HPDE6-E6E7 (cell line): ENCODE data around the gene ATL1.
"Not testable (repeated sequence)": the region's sequence is repeated elsewhere in the genome, so short reads cannot be mapped to it uniquely, and the experiment has no call there.

Source experiments
- DNase-seq: peaks from one replicate; pipeline ENCODE4 v3.0.0; 2011; ENCODE audit warnings: missing footprints; ENCODE audit errors: extremely low spot score

The ATL1 gene

DNA sequence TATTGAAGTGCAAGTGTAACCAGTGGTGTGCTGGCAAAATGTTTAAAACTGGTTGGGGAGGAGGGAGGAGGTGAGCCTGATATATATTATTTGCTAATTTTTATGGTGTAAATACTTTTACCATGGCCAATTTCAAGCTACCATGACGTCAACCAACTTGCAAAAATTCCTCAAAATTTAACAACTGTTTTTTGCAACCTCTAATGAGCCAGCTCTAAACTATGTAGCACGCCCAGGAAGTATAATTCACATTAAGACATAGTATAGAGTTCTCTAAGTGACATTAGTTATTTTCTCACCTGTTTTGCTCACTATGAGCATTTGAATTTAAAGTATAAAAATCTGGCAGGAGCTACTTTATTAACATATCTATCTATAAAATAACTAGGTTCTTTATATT, 41.4 kb downstream of the ATL1 start:
- DNase-seq: no peak

DNA sequence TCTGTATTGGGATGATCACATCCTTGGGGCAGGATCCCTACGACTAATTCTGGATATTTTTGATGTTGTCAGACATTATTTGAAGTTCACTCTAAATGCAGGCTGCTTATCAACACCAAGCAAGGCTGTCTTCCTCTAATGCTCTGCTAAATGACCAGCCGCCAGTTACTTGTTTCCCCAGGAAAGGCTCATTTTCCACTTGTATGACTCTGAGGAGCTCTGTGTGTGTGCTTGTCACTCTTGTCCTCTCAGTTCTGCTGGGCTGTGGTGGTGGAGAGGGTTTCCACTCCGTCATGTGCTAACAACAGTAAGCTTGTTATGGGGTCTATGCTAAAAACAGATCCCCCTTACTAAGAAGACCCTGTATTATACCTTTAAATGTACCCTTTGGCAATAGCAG, 42.1 kb downstream of the ATL1 start:
- DNase-seq: no peak

DNA sequence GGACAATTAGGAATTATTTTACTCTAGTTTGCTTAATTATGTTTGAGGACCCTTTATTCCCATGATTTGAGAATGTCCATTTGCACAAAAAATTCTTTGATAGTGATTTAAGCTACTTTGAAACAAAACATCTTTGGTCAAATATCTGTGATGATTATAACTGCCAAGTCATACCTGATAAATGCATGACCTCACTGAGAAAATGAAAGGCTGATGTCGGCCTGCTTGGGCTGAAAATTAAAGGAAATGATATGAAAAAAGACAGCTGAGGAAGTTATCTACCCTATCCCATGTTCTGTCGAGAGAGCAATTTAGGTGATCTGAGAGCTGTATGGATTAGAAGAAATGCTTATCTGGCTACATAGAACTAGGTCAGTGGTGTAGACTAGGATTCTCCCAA, 43.6 kb downstream of the ATL1 start:
- no peak for DNase-seq

DNA sequence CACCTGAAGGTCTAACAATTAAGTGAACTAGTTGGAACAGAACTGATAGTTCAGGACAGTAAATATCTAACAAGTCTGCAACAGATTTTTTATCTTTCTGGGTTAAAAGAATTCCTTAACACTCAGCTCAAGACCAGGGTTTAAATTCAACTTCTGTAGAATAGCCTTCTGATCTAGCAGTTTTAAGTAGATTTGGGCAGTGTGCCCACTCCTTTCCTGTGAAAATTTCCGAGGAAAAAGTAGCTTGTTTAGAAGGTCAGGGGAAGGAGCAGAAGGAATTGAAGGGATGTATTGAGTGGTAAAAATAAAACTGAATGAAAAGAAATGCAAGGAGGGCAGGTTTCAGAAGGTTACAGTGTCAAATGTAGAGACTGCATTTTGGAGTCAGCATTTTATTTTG, 45.8 kb downstream of the ATL1 start:
- DNase-seq: no peak

DNA sequence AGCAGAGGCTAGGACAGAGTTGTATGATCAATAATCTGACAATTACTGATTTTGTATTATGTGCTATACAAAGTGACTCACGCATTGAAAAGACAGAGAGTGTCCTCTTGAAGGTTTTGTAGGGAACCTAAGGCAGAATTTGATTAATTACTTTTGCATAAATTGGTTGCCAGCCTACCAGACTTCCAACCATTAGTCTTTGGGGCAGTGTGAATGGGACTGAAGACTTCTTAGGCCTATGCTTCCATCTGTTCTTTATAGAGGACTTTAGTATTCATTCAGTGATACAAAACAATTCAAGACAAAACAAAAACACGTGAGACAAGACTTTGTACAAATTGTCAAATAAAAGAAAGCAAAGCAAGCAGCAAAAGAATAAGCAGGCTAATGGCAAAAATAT, 46.5 kb downstream of the ATL1 start:
- DNase-seq: no peak

DNA sequence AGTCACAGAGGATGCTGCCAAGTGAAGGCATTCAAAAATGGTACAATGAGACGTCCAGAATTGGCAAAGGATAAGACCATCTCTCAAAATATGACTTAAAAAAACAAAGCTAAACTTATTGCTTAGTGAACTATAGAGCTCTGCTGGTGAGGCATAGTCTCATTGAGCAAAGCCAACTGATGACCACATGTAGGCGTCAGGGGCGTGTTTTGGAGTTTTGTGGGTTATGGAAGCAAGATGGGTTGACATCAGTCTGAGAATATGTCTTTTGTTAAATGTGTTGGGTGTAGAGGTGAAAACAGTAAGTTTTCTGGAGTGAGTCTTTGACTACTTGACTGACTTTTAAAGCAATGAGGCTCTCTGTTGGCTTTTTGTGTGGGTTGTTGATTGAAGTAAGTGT, 47.2 kb downstream of the ATL1 start:
- no peak for DNase-seq

DNA sequence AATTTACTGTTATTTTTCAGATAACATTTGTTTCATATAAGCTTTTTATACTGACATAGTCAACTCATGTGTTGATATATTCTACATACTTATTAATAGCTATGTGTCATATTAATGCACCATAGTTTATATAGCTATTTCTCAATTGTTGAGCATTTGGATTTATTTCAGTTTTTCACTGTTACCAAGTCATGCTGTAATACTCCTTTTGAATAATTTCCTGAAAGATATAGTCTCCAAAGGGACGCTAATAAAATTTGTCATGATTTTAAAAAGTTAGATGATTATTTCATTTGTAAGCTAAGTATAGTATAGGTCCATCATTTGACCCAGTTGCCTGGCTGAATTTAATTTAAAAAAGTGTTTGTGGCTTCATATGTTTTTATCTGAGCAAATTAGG, 47.8 kb downstream of the ATL1 start:
- no peak for DNase-seq

DNA sequence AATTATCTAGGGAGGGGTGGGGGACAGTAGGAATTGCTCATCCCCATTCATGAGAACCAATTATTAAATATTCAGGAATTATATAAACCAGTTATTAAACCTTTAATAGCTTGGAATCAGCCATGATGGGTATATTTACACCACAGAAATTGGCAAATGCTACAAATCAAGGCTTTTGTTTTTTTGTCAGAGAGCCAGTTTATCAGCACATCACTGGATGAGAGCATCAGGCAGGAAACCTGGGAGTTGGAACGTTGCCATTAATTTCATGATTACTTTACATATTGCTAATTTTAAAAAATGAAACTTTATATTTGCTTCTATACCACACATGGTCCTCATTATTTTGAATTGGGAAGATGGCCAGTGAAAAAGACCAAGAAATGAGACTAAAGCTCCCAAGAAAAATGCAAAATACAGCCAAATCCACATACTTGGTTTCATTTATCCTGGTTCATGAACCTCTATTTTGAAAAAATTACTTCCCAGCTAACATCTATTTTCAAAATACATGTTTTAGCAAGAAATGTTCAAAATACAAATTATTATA, 48.4 kb downstream of the ATL1 start:
- no peak for DNase-seq

DNA sequence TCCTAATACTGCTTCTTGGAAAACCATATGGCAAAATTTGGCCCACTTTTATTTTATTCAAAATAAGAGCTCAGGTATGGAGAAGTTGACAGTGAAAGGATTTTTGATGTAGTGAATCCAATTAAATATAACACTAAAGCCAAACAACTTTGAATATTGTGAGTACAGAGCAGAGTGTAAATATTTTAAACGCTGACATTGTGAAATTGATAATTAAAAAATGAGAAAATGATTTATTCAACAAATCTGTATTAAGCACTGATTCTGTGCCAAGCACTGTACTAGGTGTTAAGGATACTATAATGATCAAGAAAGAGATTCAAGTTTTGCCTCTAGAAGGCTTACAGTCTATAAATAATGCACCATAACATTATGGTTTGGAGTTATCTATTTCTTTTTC, 50.5 kb downstream of the ATL1 start:
- DNase-seq: no peak

DNA sequence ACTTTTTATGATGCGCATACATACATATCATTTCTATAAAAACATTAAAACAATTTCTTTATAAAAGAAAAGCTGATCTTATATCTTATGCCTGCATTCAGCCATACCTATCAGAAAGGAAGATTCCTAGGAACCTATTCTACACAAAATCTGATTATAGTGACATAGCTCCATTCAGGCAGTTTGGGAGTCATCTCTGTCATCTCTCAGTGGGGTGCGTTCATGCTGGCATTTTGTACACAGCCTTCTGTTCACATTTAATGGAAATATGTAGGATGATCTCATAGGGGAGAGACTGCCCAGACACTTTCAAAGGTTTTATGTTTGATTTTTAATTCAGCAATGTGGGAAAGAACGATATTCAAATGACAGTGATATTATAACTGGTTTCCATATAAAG, 52.9 kb downstream of the ATL1 start:
- no peak for DNase-seq

DNA sequence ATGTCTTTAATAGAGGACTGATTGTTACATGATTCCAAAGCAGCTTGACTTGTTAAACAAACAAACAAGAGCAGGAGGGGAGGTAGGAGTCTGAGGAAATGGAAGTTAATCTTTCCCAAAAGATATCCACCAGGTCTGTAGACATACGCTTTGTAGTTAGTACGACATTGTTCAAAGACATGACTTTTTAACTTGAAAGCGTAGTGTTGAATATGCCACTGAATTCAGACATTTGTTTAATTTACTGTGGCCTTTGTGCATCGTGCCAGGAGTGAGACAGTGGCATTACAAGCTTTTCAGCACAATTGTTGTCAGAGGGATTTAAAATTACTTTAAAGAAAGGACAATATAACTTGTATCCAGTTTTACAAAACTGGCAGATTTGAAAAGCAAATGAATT, 55.1 kb downstream of the ATL1 start:
- DNase-seq: no peak

DNA sequence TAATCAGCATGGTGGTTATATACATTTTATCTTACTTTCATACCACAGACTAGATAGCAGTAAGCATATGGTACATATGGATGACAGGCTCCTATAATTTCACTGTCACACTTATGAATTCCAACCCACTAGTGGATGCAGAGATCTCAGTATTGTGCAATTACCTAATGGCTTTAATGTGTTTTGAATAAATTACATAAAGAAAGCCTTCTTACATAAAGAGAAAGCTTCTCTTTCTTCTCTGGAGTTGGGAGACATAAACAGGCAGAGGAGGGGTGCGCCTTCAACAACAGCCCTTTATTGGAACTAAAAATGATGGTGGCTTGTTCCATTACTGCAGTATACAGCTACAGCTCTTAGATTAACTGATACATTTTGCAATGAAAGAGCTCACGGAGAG, 55.6 kb downstream of the ATL1 start:
- DNase-seq: no peak

DNA sequence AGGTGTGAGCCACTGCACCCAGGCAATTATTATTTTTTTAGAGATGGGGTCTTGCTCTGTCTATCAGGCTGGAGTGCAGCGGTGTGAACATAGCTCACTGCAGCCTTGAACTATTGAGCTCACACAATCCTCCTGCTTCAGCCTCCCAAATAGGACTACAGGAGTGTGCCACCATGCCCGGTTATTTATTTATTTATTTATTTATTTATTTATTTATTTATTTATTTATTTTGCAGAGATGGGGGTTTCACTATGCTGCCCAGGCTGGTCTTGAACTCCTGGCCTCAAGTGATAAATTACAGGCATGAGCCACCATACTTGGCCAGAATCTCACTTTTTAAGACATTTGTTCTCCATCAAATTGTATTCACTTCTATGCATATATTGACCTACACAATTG, 56.3 kb downstream of the ATL1 start:
- no peak for DNase-seq

DNA sequence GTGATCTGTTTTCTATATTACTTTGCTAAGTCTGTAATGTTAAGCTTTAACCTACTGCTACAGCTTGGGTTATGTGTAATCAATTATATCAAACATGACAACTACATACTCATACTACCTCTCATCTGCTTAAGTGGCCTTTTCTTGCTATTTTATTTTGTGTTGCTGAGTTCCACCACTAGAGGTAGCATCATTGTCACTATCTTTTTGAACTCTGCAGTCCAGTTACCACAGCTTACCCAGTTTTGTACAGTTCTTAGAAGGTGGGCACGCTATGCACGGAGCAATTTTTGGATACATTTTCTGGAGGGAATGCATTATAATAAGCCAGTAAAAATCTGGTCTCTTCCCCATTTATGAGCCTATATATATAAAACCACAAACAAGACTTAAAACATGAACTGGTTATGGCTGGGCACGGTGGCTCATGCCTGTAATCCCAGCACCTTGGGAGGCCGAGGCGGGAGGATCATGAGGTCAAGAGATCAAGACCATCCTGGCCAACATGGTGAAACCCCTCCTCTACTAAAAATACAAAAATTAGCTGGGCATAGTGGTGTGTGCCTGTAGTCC, 59.7 kb downstream of the ATL1 start:
- DNase-seq: peak; percentile 13

DNA sequence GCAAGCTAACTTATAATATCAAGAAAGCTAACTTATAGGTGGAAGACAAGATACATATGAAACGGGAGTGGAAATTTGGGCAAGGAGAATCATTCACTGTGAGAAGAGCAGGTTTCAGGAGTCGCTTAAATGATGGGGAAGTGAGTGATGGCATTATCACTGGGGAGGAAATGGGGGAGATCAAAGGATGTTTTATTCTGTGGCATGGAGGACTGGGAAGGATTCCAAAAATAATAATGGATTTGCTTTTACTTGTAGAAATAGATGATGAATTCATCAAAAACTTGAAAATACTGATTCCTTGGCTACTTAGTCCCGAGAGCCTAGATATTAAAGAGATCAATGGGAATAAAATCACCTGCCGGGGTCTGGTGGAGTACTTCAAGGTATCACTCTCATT, 60.4 kb downstream of the ATL1 start:
- no peak for DNase-seq

DNA sequence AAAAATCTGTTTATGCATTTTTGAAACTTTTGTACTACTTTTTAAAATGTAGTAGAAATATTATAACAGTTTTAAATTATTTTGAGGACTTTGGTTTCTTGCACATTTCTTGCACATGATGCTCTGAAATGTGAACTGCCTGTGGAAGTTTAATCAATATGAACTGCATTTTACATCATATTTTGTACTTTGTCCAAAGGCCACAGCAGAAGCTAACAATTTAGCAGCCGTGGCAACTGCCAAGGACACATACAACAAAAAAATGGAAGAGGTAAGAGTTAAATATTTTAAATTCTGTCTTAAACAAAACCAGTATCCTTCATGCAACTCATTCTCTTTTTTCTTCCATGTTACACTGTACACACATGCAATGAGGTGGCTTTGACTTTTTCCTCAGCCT, 63.0 kb downstream of the ATL1 start:
- DNase-seq: no peak

DNA sequence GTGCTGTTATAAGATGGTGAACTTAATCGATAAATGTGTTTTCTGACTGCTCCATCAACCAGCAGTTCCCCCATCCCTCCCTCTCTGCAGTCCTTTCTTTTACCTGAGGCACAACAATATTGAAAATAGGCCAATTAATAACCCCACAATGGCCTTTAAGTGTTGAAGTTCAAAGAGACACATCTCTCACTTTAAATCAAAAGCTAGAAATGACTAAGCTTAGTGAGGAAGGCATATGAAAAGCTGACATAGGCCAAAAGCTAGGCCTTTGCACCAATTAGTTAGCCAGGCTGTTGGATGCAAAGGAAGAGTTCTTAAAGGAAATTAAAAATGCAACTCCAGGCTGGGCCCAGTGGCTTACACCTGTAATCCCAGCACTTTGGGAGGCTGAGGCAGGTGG, 64.5 kb downstream of the ATL1 start:
- no peak for DNase-seq

DNA sequence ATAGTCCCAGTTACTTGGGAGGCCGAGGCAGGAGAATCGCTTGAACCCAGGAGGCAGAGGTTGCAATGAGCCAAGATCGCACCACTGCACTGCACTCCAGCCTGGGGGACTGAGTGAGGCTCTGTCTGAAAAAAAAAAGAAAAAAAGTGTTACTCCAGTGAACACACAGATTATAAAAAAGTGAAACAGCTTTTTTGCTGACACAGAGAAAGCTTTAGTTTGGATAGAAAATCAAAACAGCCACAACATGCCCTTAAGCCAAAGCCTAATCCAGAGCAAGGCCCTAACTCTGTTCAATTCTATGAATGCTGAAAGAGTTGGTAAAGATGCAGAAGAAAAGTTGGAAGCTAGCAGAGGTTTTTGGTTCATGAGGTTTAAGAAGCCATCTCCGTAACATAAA, 65.0 kb downstream of the ATL1 start:
- DNase-seq: not testable (repeated sequence)

DNA sequence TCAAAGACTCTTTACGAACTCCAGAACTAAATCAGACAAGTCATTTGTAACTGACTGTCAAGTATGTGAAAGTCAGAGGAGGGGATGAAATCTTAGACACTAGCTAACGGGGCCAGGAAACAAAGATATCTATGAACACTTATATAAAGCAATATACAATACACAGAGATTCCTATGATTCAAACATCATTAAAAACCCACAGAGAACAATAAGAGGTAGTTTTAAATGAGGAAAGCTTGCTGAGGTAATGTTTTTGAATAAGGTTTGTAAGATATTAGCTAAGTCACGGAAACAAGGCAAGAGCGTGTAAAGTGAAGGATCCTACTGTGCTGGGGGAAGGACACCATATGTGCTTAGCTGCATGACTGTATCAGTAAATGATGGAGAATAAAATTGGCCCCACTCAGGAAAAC, 71.5 kb downstream of the ATL1 start:
- no peak for DNase-seq

DNA sequence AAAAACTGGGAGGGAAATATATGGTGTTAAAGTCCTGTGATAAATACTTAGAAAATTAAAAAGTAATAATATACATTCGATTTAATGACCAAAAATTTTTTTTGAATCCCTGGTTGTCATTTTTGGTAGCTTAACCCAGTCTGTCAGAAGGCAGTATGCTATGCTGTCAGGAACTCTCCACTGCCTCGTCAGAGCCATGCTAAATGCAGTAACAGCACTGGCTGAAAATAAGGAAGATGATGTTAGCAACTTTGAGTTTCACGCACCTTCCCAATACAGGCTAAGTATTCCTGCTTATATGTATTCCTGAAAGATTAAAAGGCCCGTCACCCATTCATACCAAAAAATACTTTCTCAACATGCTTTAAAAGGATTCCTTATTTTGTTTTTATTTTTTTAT, 74.0 kb downstream of the ATL1 start:
- DNase-seq: no peak

DNA sequence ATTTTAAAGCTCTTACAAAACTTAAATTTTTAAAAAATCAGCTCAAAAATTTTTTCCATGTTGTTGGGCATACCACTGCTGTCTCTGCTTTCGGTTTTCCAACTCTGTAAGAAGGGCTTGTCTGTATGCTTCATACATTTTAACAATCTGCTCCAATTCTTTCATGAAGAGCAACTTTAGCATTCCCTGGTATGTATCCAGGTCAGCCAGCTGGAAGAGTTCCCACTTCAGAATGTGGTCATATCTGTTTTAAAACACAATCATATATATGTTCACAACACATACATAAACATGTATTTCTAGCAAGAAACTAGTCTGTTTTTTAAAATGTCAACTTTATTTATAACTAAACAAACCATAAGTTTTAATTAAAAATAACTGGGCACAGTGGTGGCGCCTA, 75.2 kb downstream of the ATL1 start:
- DNase-seq: no peak

DNA sequence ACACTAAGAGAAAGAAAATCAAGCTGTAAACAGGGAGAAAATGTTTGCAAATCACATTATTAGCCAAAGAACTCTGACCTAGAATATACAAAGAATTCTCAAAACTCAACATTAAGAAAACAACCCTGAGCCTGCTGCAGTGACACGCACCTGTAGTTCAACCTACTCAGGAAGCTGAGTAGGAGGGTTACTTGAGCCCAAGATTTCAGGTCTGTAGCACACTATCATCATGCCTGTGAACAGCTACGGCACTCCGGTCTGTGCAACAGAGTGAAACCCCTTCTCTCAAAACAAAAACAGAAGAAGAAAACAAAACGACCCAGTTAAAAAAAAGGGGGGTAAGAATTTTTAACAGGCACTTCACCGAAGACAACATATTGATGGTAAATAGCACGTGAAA, 87.3 kb downstream of the ATL1 start:
- DNase-seq: no peak

DNA sequence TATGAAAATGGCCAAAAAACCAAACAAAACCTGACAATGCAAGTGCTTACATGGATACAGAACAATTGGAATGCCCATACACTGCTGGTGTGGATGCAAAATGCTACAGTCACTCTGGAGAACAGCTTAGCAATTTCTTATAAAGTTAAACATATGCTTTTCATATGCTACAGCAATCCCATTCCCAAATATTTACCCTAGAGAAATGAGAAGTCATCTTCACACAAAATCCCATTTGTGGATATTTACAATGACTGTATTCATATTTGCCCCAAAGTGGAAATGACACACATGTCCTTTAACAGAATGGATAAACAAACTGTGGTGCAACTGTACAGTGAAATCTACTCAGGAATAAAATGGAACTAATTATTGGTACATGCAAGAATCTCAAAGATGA, 87.8 kb downstream of the ATL1 start:
- no peak for DNase-seq

DNA sequence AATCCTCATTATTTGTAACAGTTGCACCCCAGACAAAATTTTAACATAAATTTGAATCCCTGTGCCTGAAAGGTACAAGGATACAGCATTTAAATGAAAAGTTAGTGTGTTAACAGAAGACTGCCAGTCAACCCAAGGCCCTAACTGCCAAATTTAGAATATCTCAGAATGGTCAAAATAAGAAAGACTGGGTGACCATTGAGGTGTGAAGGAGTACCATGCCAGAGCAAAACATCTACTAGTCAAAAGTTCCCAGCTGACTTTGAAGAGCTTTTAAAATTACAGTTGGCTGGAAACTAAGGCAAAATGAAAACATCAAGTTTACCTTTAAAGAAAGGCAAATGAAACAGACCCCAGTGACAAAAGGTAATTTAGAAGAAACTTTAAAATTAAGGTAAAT, 89.7 kb downstream of the ATL1 start:
- DNase-seq: no peak

DNA sequence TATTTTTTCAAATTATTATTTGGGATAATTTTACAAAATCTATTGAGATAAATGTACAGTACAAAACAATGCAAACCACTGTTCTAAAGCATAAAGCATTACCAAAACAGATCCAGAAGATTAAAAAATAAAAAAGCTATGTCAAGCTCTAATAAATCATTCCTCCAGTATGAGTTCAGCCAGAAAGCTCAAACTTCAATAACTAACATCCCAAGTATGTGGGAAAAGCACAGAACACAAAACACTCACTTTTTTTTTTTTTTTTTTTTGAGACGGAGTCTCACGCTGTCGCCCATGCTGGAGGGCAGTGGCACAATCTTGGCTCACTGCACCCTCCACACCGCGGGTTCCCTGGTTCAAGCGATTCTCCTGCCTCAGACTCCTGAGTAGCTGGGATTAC, 96.8 kb downstream of the ATL1 start:
- no peak for DNase-seq
